HG03460 (cell line): ENCODE results near the gene RPS5.
"Not testable (repeated sequence)": the region's sequence is repeated elsewhere in the genome, so short reads cannot be mapped to it uniquely, and the experiment has no call there.

Experiments used
- ATAC-seq: cut with Tn5 transposase; IDR thresholded peaks from one replicate; pipeline ENCODE4 v1.9.1; 2021; ENCODE audit not compliant: unreplicated experiment

The RPS5 gene

DNA sequence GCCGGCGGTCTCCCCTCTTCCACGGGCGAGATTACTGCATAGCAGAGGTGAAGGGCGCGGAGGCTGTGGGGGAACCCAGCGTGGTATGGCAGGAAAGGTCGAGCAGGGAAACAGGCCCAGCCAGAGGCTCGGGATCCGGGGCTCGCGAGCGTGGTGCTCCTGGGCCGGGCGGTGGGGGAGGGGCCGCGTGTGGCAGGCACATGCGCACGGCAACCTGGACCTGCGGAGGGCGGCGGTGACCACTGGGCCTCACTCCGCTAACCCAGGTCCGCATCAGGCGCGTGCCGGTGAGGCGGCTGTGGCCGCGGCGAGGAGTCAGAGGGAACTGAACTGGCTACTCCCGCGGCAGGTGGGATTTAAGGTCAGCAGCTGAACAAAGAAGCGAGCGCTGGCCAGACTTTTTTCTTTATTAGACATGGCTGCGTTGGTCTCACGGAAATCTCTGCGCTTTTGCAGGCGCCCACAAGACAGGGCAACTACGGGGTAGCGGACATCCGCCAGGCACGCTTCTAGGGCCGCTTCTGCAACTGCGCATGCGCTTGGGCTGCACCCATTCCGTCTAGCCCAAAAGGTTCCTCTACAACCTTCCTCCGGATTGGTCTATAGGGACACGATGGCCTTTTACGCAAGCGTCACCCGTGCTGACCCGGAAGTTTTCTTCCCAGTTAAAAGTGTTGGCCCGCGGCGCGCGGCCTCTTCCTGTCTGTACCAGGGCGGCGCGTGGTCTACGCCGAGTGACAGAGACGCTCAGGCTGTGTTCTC, at the start of gene RPS5:
RPS5 (plus strand) TSS at position 694 of the 762 bp plus-strand sequence. CDS start 869 bp downstream, outside the sequence.
- ATAC-seq: peak; percentile 84

DNA sequence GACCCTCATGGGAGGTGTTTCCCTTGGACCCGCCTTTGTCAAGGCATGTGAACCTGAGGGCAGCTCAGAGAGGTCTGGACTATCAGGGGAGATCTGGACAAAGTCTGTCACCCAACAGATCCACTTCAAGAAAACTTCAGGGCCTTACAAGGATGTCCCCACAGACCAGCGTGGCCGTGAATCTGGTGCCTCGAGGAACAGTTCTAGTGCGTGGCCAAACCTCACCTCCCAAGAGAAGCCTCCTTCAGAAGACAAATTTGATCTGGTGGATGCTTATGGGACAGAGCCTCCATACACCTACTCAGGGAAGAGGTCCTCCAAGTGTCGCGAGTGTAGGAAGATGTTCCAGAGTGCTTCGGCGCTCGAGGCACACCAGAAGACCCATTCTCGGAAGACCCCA, 48.7 kb upstream of the RPS5 start:
- ATAC-seq: no peak

DNA sequence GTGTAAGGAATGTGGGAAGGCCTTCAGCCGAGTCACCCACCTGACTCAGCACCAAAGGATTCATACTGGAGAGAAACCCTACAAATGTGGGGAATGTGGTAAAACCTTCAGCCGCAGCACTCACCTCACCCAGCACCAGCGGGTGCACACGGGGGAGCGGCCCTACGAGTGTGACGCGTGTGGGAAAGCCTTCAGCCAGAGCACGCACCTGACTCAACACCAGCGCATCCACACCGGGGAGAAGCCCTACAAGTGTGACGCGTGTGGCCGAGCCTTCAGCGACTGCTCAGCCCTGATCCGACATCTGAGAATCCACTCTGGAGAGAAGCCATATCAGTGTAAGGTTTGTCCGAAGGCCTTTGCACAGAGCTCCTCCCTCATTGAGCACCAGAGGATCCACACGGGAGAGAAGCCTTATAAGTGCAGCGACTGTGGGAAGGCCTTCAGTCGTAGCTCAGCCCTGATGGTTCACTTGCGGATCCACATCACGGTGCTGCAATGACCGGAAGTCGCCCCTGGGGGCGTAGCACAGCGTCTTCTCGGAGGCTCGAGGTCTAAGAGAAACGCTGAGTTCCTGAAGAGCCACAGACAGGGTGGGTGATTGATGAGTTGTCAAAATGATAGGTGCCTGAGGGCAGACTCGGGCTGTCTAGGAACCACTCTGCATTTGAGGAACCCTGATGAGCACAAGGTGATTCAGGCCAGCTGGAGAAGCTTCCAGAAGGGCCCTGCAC, 48.1 kb upstream of the RPS5 start:
- no peak for ATAC-seq

DNA sequence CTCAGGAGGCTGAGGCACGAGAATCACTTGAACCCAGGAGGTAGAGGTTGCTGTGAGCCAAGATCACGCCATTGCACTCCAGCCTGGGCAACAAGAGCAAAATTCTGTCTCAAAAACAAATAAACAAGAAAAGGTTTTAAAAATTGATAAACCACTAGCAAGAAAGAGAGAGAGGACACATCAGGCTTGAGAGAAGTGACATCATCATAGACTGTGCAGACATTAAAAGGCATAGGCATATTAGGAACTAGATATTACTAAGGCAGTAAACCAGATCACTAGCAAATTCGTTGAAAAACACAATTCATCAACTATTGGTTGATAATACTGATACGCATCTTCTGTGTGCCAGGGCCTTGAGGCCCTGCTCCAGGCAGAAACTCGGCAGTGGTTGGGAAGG, 41.5 kb upstream of the RPS5 start:
- no peak for ATAC-seq

DNA sequence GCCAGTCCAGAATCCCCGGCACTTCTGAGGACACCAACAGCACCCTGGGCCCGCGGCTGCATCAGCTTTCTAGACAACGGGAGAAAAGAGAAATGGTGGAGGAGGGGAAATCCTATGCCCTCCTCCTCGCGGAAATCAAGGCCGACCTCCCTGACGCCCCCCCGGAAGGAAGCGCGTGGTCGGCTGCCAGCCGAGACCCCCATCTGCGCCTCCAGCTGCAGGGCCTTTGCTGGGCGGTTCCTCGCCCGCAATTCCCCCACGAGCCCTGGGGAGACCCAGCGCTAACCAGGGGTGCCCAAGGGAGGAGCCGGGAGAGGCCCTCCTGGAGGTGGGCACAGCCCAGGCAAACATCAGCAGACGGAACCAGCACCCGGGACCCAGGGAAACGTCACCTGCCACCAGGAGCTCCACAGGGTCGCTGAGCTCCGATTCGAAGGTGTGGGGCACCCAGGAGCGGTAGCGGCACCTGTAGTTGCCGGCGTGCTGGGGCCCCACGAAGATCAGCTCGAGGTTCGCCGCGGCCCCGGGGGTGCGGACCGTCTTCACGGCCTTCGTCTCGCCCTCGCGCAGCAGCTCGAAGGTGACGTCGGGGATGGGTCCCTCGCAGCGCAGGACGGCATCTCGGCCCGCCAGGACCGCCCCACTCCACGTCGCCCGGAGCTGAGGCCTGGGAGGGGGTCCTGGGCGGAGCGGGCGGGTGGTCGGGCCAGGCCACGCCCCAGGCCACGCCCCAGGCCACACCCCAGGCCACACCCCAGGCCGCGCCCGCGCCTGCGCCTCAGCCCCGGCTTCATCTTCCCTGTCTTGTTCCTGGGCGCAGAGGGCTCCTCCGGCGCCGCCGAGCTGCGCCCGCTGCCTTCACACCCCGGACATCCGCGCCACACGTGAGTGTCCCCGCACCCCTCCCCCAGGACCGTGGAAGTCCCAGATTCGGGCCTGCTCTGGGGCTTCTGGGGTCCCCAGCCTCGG, 39.8 kb upstream of the RPS5 start:
- ATAC-seq: peak; percentile 81

DNA sequence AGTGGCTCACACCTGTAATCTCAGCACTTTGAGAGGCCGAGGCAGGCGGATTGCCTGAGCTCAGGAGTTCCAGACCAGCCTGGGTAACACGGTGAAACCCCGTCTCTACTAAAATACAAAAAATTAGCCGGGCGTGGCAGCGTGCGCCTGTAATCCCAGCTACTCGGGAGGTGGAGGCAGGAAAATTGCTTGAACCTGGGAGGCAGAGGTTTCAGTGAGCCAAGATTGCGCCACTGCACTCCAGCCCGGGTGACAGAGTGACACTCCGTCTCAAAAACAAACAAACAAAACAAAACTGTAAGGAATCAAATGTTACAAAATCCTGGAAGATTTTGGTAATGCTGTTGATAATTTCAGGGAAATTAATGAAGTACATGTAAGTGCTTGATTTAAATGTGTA, 39.0 kb upstream of the RPS5 start:
- ATAC-seq: not testable (repeated sequence)

DNA sequence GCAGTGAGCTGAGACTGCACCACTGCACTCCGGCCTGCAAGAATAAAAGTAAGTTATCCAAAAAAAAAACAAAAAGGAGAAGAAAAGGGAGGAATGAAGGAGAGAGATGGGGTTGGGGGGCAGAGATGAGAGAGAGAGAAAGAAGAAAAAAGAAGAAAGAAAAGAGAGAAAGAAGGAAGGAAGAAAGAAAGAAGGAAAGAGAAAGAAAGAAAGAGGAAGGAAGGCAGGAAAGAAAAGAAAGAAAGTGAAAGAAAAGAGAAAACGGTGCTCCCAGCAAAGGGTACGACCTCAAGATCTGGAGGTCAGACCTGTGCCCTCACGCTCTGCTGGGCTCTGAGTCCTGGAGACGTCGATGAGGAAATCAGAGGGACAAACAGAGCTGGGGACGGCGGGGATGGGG, 37.5 kb upstream of the RPS5 start:
- ATAC-seq: no peak

DNA sequence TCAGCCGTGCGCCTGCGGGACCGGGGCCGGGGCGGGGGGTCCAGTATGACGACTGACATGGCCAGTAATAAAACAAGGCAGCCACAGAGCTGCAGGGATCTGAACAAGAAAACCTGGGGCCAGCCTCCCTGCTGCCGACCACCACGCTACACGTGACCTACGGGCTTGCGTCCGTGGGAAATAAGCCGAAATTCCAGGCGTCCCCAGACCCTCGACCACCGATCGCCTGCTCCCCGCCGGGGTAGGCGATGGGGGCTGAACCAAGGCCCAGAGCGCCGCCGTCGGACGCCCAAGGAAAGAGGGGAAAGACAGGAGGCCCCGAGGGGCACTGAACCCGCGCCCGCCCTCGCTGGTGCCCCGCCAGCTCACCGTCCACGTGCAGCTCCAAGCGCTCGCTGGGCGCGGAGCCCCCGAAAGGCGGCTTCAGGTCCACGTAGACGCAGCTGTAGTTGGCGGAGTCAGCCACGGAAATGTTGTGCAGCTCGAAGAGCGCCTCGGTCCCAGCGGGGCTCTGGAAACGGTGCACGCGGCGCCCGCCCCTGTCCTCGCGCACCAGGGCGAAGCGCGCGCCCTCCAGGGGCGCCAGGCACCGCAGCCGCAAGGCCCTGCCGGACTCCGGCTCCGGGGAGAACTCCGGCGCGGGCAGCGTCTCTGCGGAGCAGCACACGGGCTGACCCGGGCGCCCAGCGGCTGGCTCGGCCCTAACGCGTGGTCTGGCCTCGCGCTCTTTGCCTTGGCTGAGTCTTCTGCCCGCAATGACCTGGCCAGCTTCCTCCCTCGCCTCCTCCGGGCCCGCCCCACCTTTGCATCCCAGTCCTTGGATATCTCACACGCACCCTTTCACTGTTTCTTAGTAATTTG, 36.8 kb upstream of the RPS5 start:
- ATAC-seq: no peak

DNA sequence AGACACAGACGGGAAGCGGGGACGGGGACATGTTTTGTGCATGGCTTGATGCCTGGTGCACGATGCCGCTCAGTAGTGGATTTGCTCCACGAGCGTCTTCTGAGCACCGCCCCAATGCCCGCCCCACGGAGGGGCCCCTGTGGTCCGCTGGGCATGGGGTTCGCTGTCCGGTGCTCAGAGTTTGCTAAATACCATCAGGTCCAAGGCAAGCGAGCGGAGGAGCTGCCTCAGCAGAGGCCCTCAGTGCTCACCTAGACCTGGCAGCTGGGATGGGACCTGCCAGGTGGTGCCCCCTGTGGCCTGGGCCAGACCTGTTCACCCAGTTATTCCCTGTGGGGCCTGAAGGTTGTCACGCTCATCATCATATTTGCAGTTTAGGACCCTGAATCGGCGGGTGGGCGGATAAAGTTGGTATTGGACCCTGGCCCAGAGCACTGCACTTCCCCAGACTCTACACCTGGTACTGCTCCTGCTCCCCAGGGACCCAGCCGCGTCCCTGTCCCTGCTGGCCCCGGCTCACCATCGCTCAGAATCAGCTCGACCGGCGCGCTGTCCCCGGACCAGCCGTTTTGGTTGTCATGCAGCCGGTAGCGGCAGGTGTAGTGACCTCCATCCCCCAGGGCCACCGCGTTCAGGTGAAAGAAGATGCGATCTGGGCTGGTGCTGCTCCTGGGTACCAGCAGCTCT, 36.1 kb upstream of the RPS5 start:
- ATAC-seq: no peak

DNA sequence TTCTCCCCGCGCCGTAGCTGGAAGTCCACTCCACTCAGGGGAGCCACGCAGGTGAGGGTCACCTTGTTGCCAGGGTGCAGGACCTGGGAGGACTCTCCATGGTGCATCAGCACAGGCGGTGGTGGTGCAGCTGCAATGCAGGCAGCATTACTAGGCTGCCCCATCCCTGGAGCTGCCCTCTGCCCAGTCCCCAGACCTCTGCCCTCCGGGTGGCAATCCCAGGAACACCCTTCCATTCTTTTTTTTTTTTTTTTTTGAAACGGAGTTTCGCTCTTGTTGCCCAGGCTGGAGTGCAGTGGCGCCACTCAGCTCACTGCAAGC, 35.6 kb upstream of the RPS5 start:
- no peak for ATAC-seq

DNA sequence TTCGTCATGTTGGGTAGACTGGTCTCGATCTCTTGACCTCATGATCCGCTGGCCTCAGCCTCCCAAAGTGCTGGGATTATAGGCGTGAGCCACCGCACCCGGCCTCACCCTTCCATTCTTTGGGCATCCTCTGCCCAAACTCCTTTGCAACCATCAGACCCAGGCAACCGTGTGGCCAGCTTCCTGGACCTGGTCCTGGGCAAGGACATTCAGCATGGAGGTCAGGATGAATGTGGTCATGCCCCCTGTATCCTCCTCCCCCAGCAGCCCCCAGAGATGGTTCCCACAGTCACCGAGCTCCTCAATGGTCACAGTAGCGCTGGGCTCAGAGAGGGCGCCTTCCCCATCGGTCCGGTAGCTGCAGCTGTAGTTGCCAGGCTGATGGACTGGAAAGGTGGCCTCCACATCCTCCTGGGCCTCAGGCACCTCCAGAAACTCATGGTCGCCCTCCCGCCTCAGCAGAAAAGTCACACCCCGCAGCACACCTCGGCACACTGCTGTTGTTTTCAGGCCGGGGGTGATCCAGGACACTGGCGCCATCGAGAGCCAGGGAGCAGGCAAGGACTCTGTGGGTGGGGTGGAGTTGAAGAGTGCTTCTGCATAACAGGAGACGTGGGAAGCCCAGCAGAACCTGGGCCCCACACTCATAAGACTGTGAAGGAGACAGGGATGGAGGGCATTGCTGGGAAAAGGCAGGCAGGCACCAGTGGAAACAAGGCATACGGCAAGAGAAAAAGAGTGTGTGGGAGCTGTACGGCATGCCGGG, 34.9 kb upstream of the RPS5 start:
- ATAC-seq: no peak

DNA sequence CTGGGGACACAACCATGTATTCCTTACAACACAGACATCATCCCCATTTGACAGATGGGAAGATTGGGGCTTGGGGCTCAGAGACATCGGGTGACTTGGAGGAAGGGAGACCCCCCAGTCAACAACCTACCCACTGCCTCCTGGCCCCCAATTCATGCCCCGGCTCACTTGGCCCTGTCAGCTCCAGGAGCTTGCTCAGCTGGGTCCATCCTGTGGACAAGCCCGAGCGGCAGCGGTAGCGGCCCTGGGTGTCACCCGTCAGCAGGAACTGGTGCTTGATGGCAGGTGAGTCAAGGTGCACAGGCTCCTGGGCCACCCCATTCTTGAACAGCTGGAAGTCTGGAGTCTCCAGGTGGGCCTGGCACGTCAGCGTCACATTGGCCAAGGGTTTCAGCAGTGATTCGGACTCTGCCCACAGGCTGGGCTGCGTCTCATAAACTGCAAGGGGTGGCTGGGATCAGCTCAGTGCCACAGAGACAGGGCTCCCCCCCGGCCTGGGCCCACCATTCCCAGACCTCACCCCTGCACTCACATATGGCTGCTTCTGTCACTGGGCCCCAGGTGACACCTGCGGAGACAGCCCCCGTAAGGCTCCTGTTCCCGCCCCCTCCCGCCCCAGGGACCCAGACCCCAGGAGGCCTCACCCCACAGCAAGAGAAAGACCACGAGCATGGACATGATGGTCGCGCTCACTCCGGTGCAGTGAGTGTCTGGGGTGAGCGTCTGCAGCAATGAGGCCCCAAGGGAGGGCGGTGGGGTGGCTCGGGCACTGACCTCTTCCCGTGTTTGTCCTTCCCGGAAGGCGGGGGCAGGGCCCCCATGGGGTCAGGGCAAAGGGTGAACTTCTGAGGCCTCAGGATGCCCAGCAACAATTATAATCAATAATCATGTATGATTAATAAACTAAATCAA, 34.1 kb upstream of the RPS5 start, which contains the start of gene A1BG:
A1BG (minus strand) TSS at position 733 of the 912 bp plus-strand sequence; CDS start at position 678, 55 bp downstream.
- ATAC-seq: no peak

DNA sequence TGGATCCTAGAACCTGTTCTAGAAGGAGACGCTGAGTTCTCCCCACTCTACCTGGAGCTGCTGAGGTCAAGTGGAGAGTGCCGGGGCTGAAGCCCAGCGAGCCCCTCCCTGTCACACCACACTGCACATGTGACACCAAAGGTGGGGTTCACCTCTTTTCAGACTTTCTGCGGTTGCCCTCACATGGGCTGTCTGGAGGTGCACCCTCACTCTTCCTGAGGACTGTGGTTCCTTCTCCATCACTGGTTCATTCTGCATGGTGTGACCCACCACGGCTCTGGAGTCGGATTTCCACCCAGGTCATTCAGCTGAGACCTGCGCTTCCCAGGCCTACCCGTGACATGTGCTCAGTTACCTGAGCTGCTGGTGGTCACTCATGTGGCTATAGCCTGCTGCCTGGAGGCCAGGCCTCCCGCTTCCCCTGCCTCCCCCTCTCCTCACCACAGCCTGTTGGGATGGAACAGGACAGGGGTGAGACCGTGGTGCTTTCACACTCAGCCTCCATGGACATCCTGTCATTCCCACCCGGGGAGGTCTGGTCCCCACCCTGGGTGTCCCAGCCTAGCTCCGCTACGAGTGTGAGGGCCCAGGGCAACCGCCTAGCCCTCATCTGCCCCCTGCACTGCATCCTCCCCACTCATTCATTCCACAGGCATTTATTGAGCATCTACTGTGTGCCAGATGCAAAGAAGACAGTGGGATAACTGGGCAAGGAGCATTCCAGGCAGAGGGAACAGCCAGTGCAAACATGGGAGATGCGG, 33.2 kb upstream of the RPS5 start:
- no peak for ATAC-seq

DNA sequence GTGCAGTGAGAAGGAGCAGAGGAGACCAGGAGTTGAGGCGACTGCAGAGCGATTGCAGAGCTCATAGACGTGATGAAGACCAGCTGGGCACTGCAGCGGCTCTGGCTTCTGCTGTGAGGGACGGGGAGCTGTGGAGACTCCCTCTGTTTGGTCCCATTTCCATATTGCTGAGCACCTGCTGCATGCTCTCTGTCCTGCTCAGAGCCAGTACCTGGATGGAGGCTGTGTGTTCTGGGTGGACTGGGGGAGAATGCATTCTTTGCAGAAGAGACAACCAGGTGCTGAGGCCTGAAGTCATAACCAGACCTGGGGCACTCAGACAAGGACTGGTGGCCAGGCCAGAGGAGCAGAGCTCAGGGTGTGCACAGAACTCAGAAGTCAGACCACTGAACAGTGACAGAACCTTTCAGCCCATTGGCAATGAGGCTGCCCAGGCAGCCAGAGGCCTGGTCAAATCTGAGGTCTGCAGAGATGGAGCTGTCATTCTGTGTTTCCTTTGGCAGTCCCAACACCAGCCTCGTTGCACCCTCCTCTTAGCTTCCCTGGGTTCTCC, 32.5 kb upstream of the RPS5 start:
- ATAC-seq: no peak

DNA sequence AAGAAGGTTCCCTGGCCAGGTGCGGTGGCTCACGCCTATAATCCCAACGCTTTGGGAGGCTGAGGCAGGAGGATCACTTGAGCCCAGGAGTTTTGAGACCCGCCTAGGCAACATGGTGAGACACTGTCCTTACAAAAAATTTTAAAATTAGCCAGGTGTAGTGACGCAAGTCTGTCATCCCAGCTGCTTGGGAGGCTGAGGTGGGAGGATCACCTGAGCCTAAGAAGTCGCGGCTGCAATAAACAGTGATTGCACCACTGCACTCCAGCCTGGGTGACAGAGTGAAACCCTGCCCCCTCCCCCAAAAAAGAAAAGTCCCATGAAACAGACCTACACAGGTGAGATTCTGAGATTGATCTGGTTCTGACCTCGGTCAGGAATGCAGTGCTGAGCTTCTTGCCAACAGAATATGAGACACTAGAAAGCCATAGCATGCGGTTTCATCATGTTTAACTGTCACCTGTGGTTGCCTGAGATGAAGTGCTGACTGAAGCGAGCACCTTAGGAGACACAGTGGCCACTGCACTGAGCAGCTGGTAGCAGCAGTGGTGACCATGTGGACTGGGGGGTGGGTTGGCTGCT, 31.8 kb upstream of the RPS5 start:
- ATAC-seq: no peak

DNA sequence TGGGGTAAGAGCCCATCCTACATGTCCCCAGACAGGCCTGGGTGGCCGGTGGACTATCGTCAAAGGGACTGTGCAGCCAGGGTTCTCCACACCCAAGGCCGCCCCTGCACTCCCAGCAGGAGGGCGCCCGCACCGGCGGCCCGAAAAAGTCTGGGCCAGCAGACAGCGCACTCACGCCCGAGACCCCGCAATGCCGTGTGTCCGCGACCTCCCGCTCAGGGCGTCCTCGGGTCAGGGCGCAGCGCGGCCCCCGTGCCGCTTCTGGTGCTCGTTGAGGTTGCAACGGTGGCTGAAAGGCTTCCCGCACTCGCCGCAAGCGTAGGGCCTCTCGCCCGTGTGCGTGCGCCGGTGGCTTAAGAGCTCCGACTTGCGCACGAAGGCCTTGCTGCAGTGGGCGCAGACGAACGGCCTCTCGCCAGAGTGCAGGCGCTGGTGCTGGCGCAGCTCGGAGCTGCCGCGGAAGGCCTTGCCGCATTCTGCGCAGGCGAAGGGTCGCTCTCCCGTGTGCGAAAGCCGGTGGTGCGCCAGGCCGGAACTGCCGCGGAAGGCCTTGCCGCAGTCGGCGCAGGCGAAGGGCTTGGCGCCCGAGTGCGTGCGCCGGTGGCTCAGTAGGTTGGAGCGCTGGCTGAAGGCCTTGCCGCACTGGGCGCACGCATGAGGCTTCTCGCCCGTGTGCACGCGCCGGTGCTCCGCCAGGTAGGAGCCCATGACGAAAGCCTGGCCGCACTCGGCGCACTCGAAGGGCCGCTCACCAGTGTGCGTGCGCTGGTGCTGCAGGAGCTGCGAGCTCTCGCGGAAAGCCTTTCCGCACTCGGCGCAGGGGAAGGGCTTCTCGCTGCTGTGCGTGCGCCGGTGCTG, 30.9 kb upstream of the RPS5 start:
- ATAC-seq: no peak
